Nephron (organoid): Measurements from ENCODE around the gene RAB40B.

Experiments used
- H3K27ac Mint-ChIP-seq, 3 experiments: 2 replicates each; pipeline ENCODE4 v1.8.0; 2020; ENCODE audit warnings: mixed read lengths in 3 of 3, mild to moderate bottlenecking in 2 of 3, moderate library complexity in 1 of 3
- H3K27me3 Mint-ChIP-seq: 2 replicates; pipeline ENCODE4 v1.8.0; 2021; ENCODE audit warnings: low read depth, mild to moderate bottlenecking, moderate library complexity, mixed read lengths
- H3K36me3 Mint-ChIP-seq: 2 replicates; pipeline ENCODE4 v1.8.0; 2020; ENCODE audit warnings: low read depth, mixed read lengths
- H3K4me1 Mint-ChIP-seq: 2 replicates; pipeline ENCODE4 v1.8.0; 2020; ENCODE audit warnings: mixed read lengths
- H3K4me3 Mint-ChIP-seq, 3 experiments: 2 replicates each; pipeline ENCODE4 v1.8.0; 2020; ENCODE audit warnings: mild to moderate bottlenecking in 3 of 3, mixed read lengths in 3 of 3, moderate library complexity in 2 of 3
- H3K9me3 Mint-ChIP-seq: 2 replicates; pipeline ENCODE4 v1.8.0; 2020; ENCODE audit warnings: mixed read lengths
- TF ChIP-seq, protein P1 (sequence below), 3 experiments: fragments of 200-600 bp; sonication (generic); IDR thresholded peaks; one replicate each; pipeline ENCODE4 v1.5.0; 2021; ENCODE audit warnings: antibody characterized with exemption in 3 of 3; ENCODE audit not compliant: unreplicated experiment in 3 of 3

Gene RAB40B

DNA sequence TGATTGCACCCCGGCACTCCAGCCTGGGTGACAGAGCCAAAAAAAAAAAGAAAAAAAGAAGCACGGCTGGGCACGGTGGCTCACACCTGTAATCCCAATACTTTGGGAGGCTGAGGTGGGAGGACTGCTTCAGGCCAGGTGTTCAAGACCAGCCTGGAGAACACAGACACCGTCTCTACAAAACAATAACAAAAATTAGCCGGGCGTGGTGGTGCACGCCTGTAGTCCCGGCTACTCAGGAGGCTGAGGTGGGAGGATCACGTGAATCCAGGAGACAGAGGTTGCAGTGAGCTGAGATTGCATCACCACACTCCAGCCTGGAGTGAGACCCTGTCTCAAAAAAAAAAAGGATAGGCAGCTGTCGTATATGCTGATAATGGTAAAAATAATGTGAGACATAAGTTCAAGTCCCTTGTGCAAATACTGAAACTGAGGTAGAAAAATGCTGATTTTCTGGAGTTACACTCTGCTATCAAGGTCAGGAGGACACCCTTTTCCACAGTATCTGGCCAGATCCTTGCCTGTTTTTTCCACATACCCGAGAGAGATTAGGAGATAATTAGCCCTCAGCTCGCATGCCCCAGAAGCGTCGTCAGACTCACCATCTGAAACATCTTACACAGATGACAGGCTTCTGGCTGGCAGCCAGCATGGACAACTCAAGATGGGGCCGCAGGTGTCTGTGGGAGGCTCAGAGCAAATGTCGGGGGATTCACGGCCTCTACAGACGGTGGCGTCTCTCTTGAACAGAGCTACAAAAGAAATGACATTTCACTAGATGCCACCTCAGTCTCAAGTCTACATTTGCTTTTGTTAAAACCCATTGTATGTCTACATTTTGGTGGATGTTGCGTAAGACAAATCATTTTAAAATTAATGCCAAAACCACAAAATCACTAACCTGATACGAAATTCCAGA is 87.1 kb downstream of the RAB40B start:
- peak overlapping the region; percentile 7 to 79 (median 47) for H3K27ac Mint-ChIP-seq
- peaks cover 20% of the 10 kb centered on the region for H3K4me1 Mint-ChIP-seq
- TF ChIP-seq, protein P1, sequence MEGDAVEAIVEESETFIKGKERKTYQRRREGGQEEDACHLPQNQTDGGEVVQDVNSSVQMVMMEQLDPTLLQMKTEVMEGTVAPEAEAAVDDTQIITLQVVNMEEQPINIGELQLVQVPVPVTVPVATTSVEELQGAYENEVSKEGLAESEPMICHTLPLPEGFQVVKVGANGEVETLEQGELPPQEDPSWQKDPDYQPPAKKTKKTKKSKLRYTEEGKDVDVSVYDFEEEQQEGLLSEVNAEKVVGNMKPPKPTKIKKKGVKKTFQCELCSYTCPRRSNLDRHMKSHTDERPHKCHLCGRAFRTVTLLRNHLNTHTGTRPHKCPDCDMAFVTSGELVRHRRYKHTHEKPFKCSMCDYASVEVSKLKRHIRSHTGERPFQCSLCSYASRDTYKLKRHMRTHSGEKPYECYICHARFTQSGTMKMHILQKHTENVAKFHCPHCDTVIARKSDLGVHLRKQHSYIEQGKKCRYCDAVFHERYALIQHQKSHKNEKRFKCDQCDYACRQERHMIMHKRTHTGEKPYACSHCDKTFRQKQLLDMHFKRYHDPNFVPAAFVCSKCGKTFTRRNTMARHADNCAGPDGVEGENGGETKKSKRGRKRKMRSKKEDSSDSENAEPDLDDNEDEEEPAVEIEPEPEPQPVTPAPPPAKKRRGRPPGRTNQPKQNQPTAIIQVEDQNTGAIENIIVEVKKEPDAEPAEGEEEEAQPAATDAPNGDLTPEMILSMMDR (IDR thresholded peaks at IDR 0.05; ENCODE audit: unreplicated experiment in 3 of 3), result no peak
- no peaks in the 10 kb centered on the region for H3K27me3 Mint-ChIP-seq
- peaks cover 78% of the 10 kb centered on the region for H3K36me3 Mint-ChIP-seq
- H3K4me3 Mint-ChIP-seq, result no peak overlapping the region
- peaks cover 9% of the 10 kb centered on the region for H3K9me3 Mint-ChIP-seq

DNA sequence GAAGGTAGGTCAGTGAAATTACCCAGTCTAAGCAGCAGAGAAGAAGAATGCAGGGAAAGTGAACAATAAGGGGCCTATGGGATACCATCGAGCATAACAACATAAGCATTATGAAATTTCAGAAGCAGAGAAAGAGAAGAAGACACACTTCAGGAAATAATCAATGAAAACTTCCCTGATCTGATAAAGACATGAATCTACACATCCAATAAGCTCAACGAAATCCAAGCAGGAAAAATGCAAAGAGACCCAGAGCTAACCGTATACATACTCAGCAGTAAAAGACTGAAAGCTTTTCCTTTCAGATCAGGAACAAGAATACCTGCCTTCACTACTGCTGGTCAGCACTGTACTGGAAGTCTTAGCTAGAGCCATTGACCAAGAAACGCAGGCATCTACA is 88.8 kb downstream of the RAB40B start:
- Mint-ChIP-seq H3K36me3 (peaks cover 79% of the 10 kb centered on the region), H3K27ac (peak overlapping the region in 2 of 3 experiments; percentile 5 to 27), H3K27me3 (no peaks in the 10 kb centered on the region), H3K9me3 (peaks cover 9% of the 10 kb centered on the region), H3K4me1 (peaks cover 29% of the 10 kb centered on the region), H3K4me3 (no peak overlapping the region)
- TF ChIP-seq, protein P1 (IDR thresholded peaks at IDR 0.05; ENCODE audit: unreplicated experiment in 3 of 3), result no peak

DNA sequence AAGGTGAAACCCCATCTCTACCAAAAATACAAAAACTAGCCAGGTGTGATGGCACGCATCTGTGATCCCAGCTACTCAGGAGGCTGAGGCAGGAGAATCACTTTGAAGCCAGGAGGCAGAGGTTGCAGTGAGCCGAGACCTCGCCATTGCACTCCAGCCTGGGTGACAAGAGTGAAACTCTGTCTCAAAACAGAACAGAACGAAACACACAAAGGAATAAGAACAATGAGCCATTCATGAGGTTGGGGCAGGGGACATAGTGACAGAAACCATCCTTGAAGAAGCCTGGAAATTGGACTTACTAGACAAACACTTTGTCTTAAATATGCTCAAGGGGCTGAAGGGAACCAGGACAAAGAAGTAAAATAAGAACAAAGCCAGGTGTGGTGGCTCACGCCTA is 89.7 kb downstream of the RAB40B start:
- H3K4me3 Mint-ChIP-seq, result no peak overlapping the region
- H3K9me3 Mint-ChIP-seq, result peaks cover 9% of the 10 kb centered on the region
- H3K36me3 Mint-ChIP-seq, result peaks cover 82% of the 10 kb centered on the region
- peaks cover 36% of the 10 kb centered on the region for H3K4me1 Mint-ChIP-seq
- TF ChIP-seq, protein P1 (IDR thresholded peaks at IDR 0.05; ENCODE audit: unreplicated experiment in 3 of 3), result no peak
- H3K27ac Mint-ChIP-seq, result no peak overlapping the region
- H3K27me3 Mint-ChIP-seq, result no peaks in the 10 kb centered on the region

DNA sequence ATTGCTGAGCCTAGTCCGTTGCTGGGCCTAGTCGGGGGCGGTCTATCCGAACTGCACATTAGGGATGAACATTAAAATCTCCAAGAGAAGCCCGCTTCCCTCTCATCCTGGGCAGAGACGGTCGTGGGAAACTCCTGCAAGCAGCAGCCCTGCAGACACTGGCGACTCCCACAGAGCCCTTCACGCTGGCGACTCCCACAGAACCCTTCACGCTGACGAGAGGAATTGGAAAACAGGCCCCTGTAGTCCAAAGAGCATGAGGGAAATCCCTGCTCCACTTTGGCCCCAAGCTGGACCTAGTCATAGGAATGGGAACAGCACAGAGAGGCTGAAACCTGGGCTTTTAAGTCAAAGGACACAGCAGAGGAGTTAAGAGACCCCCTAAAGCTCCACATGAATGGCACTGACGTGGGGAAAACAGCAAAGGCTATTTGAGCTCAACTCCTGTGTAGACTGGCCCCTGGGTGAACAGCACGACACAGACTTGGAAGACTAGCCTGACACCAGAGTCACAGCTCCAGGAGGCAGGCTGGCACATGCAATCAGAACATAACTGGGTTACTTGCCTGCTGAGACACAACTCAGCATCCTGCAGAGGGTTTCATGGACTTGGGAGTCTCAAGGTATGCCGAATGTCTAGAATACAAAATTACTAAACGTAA is 92.4 kb downstream of the RAB40B start:
- TF ChIP-seq, protein P1 (IDR thresholded peaks at IDR 0.05; ENCODE audit: unreplicated experiment in 3 of 3), result no peak
- Mint-ChIP-seq H3K36me3 (peaks cover 83% of the 10 kb centered on the region), H3K9me3 (peaks cover 9% of the 10 kb centered on the region), H3K27me3 (no peaks in the 10 kb centered on the region), H3K4me3 (peak overlapping the region in 2 of 3 experiments; percentile 15 to 40), H3K27ac (peak overlapping the region; percentile 73 to 90 (median 73)), H3K4me1 (peaks cover 44% of the 10 kb centered on the region)
